ENCODE results near the gene KDM4F.

The KDM4F gene

GRCh38 chr11:95092549-95093324, 43.5 kb downstream of the KDM4F start:
- peak; percentile 25 for DNase-seq

DNA sequence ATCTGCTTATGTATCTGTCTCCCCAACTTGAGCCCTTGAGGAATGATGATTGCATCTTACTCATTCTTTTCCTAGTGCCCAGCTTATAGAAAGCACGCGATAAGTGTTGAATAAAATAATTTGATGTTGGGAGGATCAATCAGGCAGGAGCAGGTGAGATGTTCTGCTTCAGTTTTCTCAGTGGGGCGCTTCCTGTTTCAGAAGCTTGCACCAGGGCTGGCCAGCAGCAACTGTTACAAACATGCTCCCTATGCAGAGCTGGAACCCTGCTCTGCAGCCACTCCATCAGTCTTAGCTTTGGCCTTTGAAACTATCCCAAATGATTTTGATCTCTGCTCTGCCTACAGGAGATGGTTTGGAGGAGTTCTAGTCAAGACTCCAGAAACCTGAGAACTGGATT, 44.3 kb downstream of the KDM4F start:
- no peak for DNase-seq

DNA sequence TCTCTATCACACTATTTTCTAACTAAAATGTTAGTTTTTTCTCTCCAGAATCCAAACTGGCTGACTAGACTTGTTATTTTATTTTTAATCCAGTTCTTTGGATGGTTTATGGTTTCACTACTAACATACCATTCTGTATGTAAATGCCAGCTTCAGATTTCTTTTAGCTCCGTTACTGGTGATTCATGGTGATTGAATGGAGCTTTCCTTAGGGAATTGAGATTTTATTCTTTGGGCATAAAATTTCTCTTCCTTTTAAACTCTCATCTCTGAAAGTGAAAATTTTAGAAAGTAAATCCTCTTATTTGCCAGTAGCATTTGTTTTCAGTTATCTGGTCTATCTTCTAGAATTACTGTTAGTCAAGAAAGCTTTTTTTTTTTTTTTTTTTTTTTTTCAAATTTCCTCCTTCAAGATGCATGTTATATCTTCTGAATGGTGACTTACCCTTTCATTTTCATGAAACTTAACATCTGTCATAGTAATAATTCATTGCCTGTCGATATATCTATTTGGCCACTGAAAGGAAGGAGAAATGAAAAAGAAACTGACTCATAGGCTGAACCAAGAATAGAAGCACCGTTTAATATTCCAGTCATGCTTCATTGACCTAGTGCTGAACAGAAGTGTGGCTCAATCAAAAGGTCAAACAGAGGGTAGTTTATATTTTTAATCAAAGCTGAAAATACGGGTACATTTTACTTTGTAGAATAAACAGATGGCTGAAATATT, 46.8 kb downstream of the KDM4F start:
- DNase-seq, result no peak

DNA sequence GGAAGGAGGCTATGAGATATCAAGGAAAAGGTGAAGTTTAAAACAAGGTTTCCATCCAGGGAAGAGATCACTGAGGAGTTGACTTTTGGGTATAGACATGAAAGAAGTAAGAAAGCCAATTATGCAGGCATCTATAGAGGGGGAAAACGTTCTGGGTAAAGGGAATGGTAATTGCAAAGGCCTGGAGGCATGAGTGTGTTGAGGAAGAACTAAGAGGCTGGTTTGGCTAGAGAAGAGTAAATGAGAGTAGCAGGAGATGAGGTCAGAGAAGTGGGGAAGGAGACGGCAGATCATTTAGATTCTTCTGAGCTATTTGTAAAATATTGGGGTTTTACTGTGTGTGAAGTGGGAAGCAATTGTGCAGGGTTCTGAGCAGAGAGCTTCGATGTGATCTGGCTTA, 48.0 kb downstream of the KDM4F start:
- DNase-seq, result no peak

- no peak for DNase-seq
Measured at GRCh38 chr11:95098826-95099225, 49.6 kb downstream of the KDM4F start.

DNA sequence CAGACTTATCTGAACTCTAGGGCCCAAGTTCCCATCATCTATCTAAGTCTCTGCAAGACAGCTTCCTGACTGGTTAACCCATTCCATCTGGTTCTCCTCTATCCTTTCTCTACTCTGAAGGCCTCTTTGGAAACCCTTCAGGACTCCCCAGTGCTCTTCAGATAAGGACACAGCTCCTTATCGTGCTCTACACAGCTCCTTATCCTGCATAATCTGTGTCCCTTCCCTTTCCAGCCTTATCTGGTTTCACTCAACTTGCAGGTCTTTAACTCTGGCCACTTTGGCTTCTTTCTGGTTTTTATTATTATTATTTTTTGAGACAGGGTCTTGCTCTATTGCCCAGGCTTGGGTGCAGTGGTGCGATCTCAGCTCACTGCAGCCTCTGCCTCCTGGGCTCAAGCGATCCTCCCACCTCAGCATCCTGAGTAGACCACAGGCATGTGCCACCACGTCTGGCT, 51.0 kb downstream of the KDM4F start:
- DNase-seq, result no peak

Measured in CD4-positive, alpha-beta T cell treated with Interleukin-17A for 4 hours (primary cell).